Suppressor macrophage treated with lipopolysaccharide for 4 hours (primary cell): ENCODE measurements around the gene MED15.
"Not testable (repeated sequence)": the region's sequence is repeated elsewhere in the genome, so short reads cannot be mapped to it uniquely, and the experiment has no call there.

Source experiments
- DNase-seq: peaks from one replicate; pipeline ENCODE4 v3.0.0-alpha.2; 2020

The MED15 gene, protein sequence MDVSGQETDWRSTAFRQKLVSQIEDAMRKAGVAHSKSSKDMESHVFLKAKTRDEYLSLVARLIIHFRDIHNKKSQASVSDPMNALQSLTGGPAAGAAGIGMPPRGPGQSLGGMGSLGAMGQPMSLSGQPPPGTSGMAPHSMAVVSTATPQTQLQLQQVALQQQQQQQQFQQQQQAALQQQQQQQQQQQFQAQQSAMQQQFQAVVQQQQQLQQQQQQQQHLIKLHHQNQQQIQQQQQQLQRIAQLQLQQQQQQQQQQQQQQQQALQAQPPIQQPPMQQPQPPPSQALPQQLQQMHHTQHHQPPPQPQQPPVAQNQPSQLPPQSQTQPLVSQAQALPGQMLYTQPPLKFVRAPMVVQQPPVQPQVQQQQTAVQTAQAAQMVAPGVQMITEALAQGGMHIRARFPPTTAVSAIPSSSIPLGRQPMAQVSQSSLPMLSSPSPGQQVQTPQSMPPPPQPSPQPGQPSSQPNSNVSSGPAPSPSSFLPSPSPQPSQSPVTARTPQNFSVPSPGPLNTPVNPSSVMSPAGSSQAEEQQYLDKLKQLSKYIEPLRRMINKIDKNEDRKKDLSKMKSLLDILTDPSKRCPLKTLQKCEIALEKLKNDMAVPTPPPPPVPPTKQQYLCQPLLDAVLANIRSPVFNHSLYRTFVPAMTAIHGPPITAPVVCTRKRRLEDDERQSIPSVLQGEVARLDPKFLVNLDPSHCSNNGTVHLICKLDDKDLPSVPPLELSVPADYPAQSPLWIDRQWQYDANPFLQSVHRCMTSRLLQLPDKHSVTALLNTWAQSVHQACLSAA

DNA sequence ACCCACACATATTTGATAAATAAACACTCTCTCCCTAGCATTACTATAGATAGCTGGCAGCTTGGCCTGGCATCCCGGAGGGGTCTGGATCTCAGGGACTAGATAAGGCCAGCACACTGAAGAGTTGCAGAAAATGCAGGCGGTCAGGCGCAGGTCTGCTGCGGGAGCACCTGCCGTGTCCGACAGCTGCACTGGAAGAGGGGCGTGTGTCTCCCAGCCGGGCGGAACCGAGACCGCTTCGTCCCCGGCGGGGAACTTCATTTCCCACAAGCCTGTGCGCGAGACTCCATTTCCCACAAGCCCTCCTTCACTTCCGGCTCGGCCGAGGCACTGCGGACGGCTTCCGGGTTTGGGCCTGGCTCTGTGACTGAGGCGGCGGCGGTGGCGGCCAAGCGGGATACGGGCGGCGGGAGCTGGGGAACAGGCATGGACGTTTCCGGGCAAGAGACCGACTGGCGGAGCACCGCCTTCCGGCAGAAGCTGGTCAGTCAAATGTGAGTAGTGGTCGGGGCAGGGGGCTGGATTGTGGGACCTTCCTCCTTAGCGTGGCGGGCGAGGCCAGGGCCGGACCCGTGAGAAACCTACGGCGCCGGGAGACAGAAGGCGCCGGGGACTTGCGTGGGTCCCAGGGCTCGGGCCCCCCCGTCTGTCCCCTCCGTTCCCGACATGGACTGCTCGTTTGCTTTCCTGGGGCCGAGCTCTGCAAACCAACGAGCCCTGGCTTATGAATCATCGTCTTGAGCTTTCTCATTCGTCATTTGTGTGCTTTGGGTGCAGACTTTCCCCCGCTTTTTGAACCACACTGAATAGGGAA, at the start of gene MED15:
MED15 (plus strand) TSS at position 358 of the 814 bp plus-strand sequence; CDS start at position 427, 69 bp downstream.
- peak; percentile 96 for DNase-seq

GRCh38 chr22:20458530-20459151, 48.8 kb upstream of the MED15 start:
- no peak for DNase-seq

DNA sequence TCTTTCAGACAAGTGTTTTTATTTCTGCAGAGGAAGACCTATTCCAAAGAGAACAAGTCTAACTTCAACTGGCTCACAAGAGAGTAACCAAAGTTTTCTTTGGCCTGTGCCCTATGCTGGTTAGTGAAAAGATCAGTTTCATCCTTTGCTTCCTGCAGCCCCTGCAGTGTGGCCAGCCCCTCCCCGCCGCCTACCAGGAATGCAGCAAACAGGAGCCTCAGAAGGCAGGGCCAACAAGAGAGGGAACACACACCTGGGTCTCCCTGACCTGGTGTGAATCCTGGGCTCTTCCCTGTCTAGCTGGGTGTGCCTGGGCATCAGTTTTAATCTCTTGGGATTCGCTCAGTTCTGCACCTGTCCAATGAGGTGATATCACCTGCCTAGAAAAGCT, 48.3 kb upstream of the MED15 start:
- DNase-seq, result no peak

DNA sequence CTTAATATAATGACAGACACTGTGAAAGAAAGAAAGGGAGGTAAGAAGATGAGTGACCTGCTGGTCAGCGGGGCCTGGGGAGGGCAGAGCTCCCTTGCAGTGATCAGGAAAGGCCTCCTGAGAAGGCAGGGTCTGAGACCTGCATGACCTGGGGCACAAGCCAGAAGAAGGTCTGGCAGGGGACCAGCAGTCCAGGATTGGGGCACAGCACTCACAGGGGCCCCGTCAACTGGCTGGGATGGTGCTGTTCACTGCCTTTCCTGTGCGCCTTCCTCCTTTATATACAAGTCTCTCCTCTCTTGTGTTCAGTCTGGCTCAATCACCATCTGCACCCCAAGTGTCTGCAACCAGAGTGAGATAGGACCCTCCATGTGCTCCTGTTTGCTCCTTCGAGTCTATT, 47.5 kb upstream of the MED15 start:
- DNase-seq, result no peak

GRCh38 chr22:20463324-20464095, 43.9 kb upstream of the MED15 start:
- DNase-seq, result peak; percentile 21

DNA sequence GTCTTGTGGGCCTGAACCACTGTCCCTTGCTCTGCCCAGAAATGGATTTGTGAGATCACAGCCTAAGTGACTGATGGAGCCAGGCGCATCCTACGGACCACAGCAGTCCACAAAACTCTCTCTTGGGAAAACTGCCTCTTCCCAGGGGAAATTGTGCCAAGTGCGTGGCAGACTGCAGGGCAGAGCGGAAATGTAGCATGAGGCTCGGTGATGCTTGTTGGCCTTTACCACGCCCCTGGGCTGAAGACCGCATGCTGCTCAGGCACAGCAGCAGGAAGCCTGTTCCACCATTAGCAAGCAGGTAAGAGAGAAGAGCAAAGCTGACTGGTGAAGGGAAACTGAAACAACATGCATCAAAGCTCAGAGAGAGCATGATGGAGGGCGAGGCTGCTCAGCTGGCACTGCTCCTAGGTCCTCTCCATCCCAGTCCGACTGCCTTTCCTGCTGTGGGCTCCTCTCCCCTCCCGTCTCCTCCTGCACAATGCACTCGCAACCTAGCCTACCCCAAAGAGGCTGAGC, 43.3 kb upstream of the MED15 start:
- no peak for DNase-seq

GRCh38 chr22:20464912-20465758, 42.3 kb upstream of the MED15 start:
- DNase-seq, result no peak

DNA sequence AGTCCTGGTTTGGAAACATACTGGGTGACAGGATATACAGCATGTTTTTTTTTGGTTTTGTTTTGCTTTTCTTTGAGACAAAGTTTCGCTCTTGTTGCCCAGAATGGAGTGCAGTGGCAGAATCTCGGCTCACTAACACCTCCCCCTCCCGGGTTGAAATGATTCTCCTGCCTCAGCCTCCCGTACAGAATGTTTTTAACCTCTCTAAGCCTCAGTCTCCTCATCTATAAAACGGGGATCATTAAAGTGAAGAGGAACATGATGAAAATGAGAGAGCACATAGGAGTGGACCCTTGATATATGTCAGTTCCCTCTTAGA, 41.7 kb upstream of the MED15 start:
- no peak for DNase-seq

DNA sequence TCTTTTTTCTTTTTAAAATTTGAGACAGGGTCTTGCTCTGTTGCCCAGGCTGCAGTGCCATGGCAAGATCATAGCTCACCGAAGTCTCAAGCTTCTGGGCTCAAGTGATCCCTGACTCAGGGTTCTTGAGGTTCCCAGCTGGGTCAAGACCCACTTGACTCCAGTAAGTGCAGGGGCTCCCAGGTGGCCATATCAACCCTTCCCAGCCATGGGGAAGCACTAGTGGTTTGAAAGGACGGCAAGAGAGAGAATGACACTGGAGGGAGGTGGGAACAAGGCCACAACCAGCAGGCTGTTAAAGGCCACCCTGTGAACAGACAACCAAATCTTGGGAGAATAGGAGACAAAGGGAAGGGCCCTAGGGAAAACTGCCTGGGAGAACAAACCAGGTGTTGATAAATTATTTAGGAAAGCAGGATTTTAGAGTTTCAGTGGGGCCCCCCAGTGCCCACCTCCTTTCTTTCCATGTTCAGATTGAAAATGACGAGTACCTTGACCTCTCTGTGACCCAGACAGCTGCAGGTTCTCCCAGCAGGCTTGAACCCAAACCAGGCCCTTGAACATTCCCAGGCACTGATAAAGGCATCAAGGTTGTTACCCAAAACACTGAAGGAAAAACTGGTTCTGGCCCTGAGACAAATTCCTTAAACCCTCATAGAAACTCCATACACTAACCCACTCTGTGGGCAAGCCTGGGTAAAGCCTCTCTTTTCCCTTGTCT, 40.6 kb upstream of the MED15 start:
- no peak for DNase-seq

DNA sequence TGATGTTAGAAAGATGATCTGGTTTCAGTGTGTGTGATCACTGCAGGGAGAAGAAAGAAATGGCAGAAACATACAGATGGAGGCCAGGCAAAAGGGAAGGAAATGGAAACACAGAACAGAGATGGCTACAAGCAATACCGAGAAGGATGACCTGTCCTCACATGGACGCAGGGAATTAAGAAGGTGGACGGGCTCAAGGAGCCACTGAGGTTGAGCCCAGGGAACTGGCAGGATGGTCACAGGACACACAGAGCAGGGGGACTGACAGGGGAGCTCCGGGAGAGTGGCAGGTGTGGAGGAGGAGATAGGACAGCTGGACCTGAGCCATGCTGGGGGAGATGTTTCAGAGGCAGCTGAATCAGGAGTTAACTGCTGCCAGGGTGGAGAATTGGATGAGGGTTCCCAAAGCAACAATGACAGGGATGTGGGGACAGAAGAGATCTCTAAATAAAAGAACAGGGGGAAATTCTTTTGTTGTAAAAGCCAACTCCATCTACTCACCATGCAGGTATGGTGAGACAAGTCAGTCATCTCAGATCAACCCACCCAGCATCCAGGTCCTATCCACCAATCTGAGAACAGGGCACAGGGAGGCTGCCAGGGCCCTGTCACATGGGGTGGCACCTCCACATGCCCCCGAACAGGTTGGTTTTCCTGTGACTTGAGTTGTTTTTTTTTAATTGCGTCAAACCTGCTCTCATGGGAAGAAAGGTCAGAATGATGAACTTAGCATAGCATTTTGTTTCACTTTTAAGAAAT, 38.1 kb upstream of the MED15 start:
- DNase-seq, result no peak

GRCh38 chr22:20470525-20470924, 36.9 kb upstream of the MED15 start:
- not testable (repeated sequence) for DNase-seq

- DNase-seq, result no peak
Observed at GRCh38 chr22:20471126-20471833, 36.1 kb upstream of the MED15 start.

- no peak for DNase-seq
Observed at GRCh38 chr22:20472629-20473442, 34.6 kb upstream of the MED15 start.

GRCh38 chr22:20475115-20475436, 32.3 kb upstream of the MED15 start:
- DNase-seq, result no peak

GRCh38 chr22:20475569-20475968, 31.8 kb upstream of the MED15 start:
- DNase-seq, result not testable (repeated sequence)

DNA sequence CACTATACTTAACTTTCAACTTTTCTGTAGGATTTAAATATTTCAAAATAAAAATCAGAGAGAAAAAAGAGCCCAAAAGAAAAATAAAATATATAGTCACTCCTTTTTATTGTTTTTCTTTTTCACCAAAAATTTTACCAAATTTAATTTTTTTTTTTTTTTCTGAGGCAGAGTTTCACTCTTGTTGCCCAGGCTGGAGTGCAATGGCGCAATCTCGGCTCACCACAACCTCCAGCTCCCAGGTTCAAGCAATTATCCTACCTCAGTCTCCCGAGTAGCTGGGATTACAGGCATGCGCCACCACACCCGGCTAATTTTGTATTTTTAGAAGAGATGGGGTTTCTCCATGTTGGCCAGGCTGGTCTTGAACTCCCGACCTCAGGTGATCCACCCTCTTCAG, 29.4 kb upstream of the MED15 start:
- not testable (repeated sequence) for DNase-seq

- no peak for DNase-seq
Observed at GRCh38 chr22:20479612-20480196, 27.7 kb upstream of the MED15 start.

GRCh38 chr22:20483143-20483506, 24.3 kb upstream of the MED15 start:
- not testable (repeated sequence) for DNase-seq
